Activated CD4-positive, alpha-beta T cell treated with anti-CD3 and anti-CD28 coated beads for 4 hours (primary cell): ENCODE results near the gene KCNAB2.
A peak's percentile ranks its signal among the peaks of the same experiment; 100 is the strongest.

Experiments
- DNase-seq, 2 donors: peaks; one replicate each; pipeline ENCODE4 v3.0.0-alpha.2; 2020

KCNAB2 gene

DNA sequence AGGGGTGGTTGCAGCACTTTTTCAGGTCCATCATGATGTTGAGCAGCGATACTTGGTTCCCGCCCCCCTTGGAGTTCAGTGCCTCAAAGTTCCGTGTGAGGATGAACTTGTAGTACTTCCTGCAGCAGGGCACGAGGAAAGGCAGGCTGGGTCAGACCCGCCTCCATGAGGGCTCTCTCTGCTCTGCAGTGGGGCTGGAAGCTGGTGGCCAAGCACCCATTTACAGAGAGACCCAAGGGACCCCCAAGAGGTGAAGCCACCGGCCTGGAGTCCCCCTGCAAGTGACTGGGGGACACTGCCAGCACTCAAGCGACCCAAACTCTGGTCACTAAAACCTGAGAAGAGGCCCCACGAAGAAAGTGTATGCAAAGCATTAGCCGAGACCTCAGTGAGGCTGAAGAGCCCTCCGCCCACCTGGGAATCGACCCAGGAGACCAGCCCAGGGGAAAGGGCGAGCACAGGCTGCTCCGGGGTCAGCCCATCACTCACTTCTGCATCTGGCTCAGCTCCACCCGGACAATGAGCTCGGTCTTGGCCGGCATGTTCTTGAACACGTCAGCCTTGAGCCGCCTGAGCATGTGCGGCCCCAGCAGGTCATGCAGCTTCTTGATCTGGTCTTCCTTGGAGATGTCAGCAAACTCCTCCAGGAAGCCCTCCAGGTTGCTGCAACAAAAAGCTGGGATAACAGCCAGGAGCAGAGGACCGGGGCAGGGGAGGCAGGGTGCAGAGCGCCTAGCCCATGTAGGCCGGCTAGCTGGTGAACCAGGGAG, 89.2 kb downstream of the KCNAB2 start:
- no peak for DNase-seq

GRCh38 chr1:6136516-6137220, 91.0 kb downstream of the KCNAB2 start:
- DNase-seq, result no peak

DNA sequence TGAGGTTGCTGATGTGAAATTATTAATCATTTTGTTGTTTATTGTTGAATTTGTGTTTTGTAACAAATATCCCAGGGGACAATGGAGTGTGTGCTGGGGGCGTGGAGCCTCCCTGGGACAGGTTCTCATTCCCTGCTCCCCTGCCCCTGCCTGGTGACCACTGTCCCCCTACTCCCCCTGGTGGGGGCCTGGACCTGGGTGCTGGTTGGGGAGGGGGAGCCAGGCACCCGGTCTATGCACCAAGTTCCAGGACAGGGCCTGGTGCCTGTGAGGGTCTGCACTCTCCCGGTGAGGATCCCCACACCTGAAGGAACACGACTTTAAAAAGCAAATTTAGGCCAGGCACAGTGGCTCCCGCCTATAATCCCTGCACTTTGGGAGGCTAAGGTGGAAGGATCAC, 92.1 kb downstream of the KCNAB2 start:
- DNase-seq, result no peak

- no peak for DNase-seq
Observed at GRCh38 chr1:6140413-6140812, 94.7 kb downstream of the KCNAB2 start.

- DNase-seq, result no peak
Observed at GRCh38 chr1:6141592-6141991, 95.9 kb downstream of the KCNAB2 start.

DNA sequence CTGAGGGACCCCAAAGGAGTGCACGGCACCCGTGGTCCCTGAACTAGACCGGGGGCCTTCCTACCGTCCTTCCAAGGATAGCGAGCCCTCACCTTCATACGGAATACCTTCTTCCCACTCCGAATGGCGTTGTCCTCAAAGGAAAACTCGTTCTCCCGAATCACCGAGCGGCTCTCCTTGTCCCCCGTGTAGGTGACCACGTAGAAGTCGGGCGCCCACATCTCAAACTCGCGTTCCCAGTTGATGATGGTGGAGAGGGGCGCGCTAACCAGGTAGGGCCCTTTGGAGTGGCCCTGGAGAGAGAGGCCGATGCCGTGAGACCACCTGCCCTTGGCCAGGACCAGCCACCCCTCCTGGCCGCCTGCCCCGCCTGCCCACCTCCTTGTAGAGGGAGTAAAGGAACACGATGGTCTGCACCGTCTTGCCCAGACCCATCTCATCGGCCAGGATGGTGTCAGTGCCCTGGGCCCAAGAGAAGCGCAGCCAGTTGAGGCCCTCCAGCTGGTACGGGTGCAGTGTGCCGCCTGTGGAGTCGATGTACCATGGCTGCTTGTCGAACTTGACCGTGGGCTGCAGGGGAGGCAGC, 96.4 kb downstream of the KCNAB2 start:
- no peak for DNase-seq

DNA sequence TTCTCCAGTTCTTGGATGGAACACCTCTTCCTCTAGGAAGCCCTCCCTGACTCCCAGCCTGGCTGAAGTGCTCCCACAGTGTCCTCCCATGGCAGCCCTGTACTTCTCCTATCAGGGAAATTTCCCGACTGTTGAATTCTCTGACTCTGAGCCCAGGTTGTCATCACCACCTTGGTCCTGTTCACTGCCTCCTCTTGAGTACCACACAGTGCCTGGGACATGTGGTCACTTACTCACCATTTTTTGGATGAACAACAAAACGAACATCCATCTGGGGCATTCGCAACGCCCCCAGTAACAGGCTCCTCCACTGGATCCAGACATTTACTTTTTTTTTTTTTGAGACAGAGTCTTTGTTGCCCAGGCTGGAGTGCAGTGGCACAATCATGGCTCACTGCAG, 97.0 kb downstream of the KCNAB2 start:
- no peak for DNase-seq

DNA sequence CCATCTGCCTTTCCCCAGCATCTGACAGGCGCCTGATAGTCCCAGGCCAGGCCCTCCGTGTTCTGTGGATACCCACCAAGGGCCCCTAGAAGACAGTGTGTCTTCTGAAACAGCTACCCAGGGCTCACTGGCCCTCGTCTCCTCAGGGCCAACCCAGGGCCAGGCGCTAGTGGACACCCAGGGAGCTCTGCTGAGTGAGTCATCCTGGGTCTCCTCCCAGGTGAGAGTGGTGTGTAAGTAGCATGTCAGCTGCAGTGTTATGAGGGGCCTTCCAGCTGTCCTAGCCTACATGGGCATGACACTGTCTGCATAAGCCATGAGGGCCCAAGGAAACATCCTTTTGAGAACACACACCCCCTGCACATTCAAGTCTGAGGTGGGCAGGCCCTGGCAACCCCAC, 97.7 kb downstream of the KCNAB2 start:
- DNase-seq, result no peak

GRCh38 chr1:6144175-6144574, 98.5 kb downstream of the KCNAB2 start:
- no peak for DNase-seq

- no peak for DNase-seq
Observed at GRCh38 chr1:6144647-6145395, 99.1 kb downstream of the KCNAB2 start.

DNA sequence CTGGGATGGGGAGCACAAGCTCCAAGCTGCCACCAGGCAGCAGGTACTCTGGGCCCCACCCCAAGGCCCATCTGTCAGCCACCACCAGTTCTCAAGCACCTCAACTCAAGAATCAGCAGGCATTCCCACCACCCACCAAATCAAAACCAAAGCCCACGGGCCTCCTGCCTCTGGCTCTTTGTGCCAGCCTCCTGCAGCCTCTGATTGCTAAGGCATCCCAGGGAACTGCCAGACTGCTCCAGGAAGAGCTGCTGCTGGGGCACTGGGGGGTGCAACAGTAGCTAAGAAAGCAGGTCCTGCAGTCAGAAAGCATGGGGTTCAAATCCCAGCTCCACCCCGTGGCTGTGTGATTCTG, 99.7 kb downstream of the KCNAB2 start:
- no peak for DNase-seq

DNA sequence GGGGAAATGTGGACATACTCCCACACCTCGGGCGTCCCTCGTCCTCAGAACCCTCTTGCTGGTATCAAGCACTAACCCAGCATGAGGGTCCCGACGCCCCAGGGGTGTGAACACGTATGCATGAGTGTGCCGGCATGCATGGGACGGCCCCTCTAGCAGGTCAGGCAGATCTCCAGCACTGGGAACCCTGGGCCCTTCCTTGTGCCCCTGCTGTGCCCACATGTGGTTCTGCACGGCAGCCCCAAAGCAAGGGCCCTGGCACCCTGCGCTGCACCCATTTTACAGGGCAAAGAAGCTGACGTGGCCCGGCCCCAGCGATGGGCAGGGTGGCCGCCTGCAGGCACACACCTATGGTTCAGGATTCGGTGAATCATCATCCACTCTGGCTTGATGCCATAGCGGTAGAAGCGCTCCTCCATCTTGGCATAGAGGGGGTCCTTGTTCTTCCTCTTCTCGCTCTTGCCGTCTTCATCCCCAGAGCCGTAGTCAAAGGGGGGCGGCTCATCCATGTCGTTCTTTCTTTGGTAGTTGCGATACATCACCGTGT, 100.2 kb downstream of the KCNAB2 start:
- no peak for DNase-seq

DNA sequence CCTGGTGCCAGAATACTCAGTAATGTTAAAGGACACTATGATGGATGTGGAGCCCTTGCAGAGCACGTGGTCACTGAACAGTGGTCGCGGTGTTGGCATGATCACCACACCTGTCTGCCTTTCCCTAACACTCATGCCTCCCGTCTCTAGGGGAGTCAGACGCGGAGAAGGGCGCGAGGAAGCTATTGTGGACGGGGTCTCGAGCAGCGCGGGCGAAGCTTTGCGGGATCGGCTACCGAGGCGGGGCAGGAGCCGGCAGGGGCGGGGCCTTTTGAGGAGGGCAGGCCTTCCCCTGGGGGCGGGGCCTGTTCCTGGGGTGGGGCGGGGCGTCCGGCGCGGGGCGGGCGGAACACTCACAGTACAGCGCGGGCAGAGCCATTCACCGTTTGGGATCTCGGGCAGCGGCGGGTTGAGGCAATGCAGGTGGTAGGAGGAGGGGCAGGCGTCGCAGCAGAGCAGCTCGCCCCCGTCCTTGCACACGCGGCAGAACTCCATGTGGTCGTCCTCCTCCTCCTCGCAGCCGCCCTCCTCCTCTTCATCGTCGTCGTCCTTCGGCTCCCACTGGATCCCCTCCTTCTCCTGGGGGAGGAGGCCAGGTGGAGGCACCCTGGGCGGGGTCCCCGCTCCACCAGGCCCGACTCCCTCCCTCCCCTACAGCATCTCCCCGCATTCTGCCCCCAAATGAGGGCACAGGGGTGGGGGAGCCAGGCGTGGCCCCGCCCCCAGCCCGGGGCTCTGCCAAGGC, 103.0 kb downstream of the KCNAB2 start:
- DNase-seq, result peak; percentile 62 to 69

DNA sequence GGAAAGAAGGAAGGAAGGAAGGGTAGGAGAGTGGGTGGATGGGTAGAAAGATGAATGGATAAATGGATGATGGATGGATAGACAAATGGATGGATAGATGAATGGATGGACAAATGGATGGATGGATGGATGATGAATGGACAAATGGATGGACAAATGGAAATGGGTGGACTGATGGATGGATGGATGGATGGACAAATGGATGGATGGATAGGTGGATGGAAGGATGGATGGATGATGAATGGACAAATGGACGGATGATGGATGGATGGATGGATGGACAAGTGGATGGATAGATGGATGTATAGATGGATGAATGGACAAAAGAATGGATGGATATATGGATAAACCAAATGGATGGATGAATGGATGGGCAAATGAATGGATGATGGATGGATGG, 103.9 kb downstream of the KCNAB2 start:
- DNase-seq, result no peak

DNA sequence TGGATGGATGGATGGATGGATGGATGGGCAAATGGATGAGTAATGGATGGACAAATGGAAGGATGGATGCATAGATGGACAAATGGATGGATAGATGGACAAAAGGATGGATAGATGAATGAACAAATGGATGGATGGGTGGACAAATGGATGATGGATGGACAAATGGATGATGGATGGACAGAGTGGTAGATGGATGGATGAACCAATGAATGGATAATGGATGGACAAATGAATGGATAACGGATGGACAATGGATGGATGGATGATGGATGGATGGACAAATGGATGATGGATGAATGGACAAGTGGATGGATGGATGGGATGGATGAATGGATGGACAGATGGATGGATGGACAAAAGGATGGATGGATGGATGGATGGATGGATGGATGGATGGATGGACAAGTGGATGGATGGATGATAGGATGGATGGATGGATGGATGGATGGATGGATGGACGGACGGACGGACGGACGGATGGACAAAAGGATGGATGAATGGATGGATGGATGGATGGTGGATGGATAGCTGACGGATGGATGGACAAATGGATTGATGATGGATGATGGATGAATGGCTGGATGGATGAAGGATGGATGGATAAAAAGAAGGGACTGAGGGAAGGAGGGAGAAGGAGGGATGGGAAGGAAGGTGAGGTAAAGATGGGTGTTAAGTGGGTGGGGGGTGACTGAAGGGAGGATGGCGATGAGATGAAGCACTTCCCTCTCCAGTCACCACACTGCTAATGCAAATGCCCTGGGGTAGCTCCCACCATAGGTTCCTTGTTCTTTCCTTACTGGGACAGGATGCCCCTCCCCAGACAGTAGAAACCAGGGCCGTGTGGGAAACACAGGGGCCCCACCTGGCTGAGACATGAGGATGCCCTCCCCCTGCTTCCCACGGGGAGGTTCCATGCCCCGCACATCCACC, 104.6 kb downstream of the KCNAB2 start:
- DNase-seq, result no peak
